Activated T-cell treated with anti-CD3 and anti-CD28 coated beads for 24 hours (primary cell): Measurements from ENCODE around the gene MAGED1.
"Not testable (repeated sequence)": the region's sequence is repeated elsewhere in the genome, so short reads cannot be mapped to it uniquely, and the experiment has no call there.

Source experiments
- DNase-seq: peaks from one replicate; pipeline ENCODE4 v3.0.0-alpha.2; 2020; ENCODE audit warnings: low read depth

MAGED1 gene

GRCh38 chrX:51894697-51895336 lies 1.4 kb downstream of the MAGED1 start:
- no peak for DNase-seq

DNA sequence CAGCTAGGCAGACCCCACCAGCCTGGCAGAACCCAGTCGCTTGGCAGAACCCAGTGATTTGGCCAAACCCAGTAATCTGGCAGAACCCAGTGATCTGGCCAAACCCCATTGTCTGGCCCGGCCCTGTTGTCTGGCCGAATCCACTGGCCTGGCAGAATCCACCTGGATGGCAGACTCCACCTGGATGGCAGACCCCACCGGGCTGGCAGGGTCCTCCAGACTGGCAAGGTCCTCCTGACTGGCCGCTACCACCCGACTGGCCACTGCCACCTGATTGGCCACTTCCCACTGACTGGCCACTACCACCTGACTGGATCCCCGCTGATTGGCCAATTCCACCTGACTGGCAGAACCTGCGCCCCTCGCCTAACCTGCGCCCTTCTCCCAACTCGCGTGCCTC lies 3.2 kb downstream of the MAGED1 start:
- DNase-seq: no peak

DNA sequence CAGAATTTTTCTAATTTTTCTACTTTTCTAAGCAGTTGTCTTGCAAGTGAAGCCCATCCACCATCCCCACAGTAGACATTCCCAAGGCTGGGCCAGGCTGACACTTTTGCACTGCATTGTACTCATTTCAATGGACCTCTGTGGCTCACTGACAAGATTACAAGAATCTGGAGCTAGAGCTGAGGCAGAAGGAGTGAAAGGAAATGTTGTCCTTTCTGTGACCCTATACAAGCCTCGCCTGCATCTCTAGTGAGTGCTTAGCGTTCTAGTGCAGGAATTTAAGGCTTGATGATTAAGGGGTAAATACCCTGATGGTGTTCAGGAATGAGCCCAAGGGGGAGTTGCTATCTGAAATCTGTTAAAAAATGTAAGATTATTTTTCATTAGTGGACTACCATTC lies 6.3 kb downstream of the MAGED1 start:
- DNase-seq: no peak

DNA sequence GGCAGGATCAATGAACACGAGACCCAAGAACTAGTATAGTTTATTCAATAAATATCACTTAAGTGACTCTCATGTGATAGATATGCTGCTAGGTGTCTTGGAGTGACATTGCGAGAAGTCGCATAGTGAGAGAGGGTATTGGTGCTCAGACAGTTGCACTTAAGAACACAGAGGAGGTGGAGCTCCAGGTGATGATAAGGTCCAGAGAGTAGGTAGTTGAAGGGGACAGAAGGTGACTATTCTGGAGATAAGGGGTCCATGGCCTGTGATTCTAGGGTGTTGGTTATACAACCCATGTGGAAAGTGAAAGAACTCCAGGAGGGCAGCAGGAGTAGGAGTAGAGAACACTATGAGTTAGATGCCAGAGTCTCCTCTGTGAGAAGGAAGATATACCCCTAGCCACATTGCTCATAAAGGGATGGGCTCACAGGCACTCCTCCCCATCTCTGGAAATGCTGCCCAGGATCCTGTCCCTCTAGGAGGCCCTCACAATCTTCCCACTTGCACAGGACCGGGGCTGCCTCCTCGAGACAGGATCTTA lies 9.2 kb downstream of the MAGED1 start:
- DNase-seq: no peak

GRCh38 chrX:51905152-51905551 lies 11.7 kb downstream of the MAGED1 start:
- not testable (repeated sequence) for DNase-seq

- no peak for DNase-seq
Observed at GRCh38 chrX:51905711-51906110, 12.3 kb downstream of the MAGED1 start.

DNA sequence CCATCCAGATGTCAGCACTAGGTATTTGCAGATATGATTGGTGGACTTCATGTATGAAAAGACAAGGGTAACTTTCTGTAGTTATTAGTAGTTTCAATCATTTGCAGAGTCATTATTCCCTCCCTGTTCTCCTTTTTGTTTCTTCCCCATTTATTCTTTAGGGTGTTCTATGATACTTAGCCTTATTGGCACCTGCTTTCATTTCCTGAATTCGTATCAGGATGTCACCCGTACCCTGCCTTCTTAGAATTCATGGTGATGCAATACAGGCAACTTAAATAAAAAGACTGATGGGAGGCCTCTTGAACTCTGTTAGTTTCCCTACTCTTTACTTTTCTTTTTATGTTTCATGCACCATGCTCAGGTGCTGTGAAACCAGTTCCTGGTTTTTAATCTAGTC lies 24.2 kb downstream of the MAGED1 start:
- DNase-seq: no peak

GRCh38 chrX:51922561-51922960 lies 29.1 kb downstream of the MAGED1 start:
- DNase-seq: no peak

- no peak for DNase-seq
Observed at GRCh38 chrX:51931566-51932150, 38.2 kb downstream of the MAGED1 start.
